Adipocyte (in vitro differentiated cells): ENCODE data around the gene DENND1C.
"Not testable (repeated sequence)": the region's sequence is repeated elsewhere in the genome, so short reads cannot be mapped to it uniquely, and the experiment has no call there.

Experiments used
- DNase-seq: peaks from one replicate; pipeline ENCODE4 v3.0.0-alpha.2; 2015; ENCODE audit warnings: low read depth
- H3K27me3 ChIP-seq: replicated peaks from 2 replicates; pipeline ENCODE4 v1.7.0; 2013; ENCODE audit warnings: mild to moderate bottlenecking, low read length, moderate library complexity; ENCODE audit not compliant: control insufficient read depth, insufficient read depth
- H3K36me3 ChIP-seq: 2 replicates; pipeline ENCODE4 v1.7.0; 2013; ENCODE audit warnings: low read length, mild to moderate bottlenecking, moderate library complexity; ENCODE audit not compliant: control insufficient read depth, insufficient read depth, severe bottlenecking
- H3K4me1 ChIP-seq: 2 replicates; pipeline ENCODE4 v1.7.0; 2013; ENCODE audit warnings: mild to moderate bottlenecking, low read length, moderate library complexity; ENCODE audit not compliant: control insufficient read depth, insufficient read depth
- H3K4me3 ChIP-seq: 2 replicates; pipeline ENCODE4 v1.7.0; 2013; ENCODE audit warnings: mild to moderate bottlenecking, low read length, moderate library complexity
- H3K9ac ChIP-seq: 2 replicates; pipeline ENCODE4 v1.7.0; 2013; ENCODE audit warnings: mild to moderate bottlenecking, low read length, moderate library complexity
- H3K9me3 ChIP-seq: 2 replicates; pipeline ENCODE4 v1.7.0; 2013; ENCODE audit warnings: mild to moderate bottlenecking, low read length, moderate library complexity; ENCODE audit not compliant: control insufficient read depth

The DENND1C gene

GRCh38 chr19:6519289-6519688 lies 37.7 kb upstream of the DENND1C start:
- H3K9ac ChIP-seq = no peak overlapping the region
- peaks cover 5% of the 10 kb centered on the region for H3K4me1 ChIP-seq
- no peaks in the 10 kb centered on the region for H3K27me3 ChIP-seq
- H3K36me3 ChIP-seq = no peaks in the 10 kb centered on the region
- H3K4me3 ChIP-seq = no peak overlapping the region
- H3K9me3 ChIP-seq = no peaks in the 10 kb centered on the region
- peak; percentile 79 for DNase-seq

GRCh38 chr19:6518145-6518911 lies 36.7 kb upstream of the DENND1C start:
- H3K4me3 ChIP-seq = no peak overlapping the region
- no peaks in the 10 kb centered on the region for H3K36me3 ChIP-seq
- no peaks in the 10 kb centered on the region for H3K9me3 ChIP-seq
- no peak for DNase-seq
- peaks cover 5% of the 10 kb centered on the region for H3K4me1 ChIP-seq
- no peak overlapping the region for H3K9ac ChIP-seq
- no peaks in the 10 kb centered on the region for H3K27me3 ChIP-seq

- Histone ChIP-seq H3K4me3 (peak overlapping the region; percentile 83), H3K27me3 (no peaks in the 10 kb centered on the region), H3K36me3 (no peaks in the 10 kb centered on the region), H3K9me3 (no peaks in the 10 kb centered on the region), H3K4me1 (peaks cover 5% of the 10 kb centered on the region), H3K9ac (peak overlapping the region; percentile 82)
- DNase-seq = peak; percentile 97
These were observed 35.2 kb upstream of the DENND1C start for GRCh38 chr19:6516659-6517291.

GRCh38 chr19:6516018-6516658 lies 34.6 kb upstream of the DENND1C start:
- peaks cover 5% of the 10 kb centered on the region for H3K4me1 ChIP-seq
- H3K9ac ChIP-seq = peak overlapping the region; percentile 82
- H3K9me3 ChIP-seq = no peaks in the 10 kb centered on the region
- no peaks in the 10 kb centered on the region for H3K36me3 ChIP-seq
- peak overlapping the region; percentile 83 for H3K4me3 ChIP-seq
- DNase-seq = peak; percentile 97
- no peaks in the 10 kb centered on the region for H3K27me3 ChIP-seq

GRCh38 chr19:6514926-6515544 lies 33.4 kb upstream of the DENND1C start:
- no peaks in the 10 kb centered on the region for H3K27me3 ChIP-seq
- no peaks in the 10 kb centered on the region for H3K36me3 ChIP-seq
- peaks cover 5% of the 10 kb centered on the region for H3K4me1 ChIP-seq
- DNase-seq = no peak
- H3K9me3 ChIP-seq = no peaks in the 10 kb centered on the region
- no peak overlapping the region for H3K4me3 ChIP-seq
- no peak overlapping the region for H3K9ac ChIP-seq

GRCh38 chr19:6514089-6514488 lies 32.5 kb upstream of the DENND1C start:
- no peak overlapping the region for H3K4me3 ChIP-seq
- H3K36me3 ChIP-seq = no peaks in the 10 kb centered on the region
- H3K9me3 ChIP-seq = no peaks in the 10 kb centered on the region
- no peak overlapping the region for H3K9ac ChIP-seq
- H3K4me1 ChIP-seq = no peaks in the 10 kb centered on the region
- no peaks in the 10 kb centered on the region for H3K27me3 ChIP-seq
- DNase-seq = no peak

GRCh38 chr19:6510618-6511017 lies 29.0 kb upstream of the DENND1C start:
- Histone ChIP-seq H3K9ac (no peak overlapping the region), H3K4me1 (no peaks in the 10 kb centered on the region), H3K4me3 (no peak overlapping the region), H3K36me3 (no peaks in the 10 kb centered on the region), H3K9me3 (no peaks in the 10 kb centered on the region), H3K27me3 (no peaks in the 10 kb centered on the region)
- DNase-seq = no peak

- H3K9me3 ChIP-seq = no peaks in the 10 kb centered on the region
- no peak for DNase-seq
These were observed 27.8 kb upstream of the DENND1C start for GRCh38 chr19:6509118-6509971.

GRCh38 chr19:6508028-6508771 lies 26.6 kb upstream of the DENND1C start:
- H3K9ac ChIP-seq, H3K36me3 ChIP-seq, DNase-seq, H3K9me3 ChIP-seq, H3K4me1 ChIP-seq, H3K4me3 ChIP-seq, H3K27me3 ChIP-seq: not testable (repeated sequence)

More at GRCh38 chr19:6509118-6509971, 27.8 kb upstream of the DENND1C start:
- Histone ChIP-seq H3K27me3 (no peaks in the 10 kb centered on the region), H3K36me3 (no peaks in the 10 kb centered on the region), H3K4me3 (no peak overlapping the region), H3K4me1 (no peaks in the 10 kb centered on the region), H3K9ac (no peak overlapping the region)
